ENCODE results near the gene ST13.
"Not testable (repeated sequence)": the region's sequence is repeated elsewhere in the genome, so short reads cannot be mapped to it uniquely, and the experiment has no call there.

The ST13 gene

DNA sequence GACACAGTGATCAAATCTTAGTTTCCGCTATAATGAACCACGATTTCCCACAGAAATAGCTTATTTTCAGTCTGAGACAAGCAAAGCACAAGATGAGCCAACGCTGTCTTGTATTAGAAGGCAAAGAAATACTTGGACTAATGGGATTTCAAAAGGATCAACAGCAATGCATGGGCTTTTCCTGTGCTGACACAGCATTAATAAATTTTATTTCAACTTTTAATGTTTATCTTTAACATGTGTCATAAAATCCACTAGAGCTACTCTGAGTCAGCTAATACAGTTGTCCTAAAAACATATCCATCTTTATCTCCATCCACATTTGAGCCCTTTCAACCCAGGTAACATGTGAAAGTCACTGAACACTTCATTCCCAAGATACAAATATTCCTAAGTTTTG lies 21.8 kb downstream of the ST13 start:
- H3K4me1 ChIP-seq (ENCODE audit: control insufficient read depth, insufficient read depth, low read length), result peaks cover 4% of the 10 kb centered on the region
- peaks cover 70% of the 10 kb centered on the region for H3K36me3 ChIP-seq (ENCODE audit: insufficient read depth, low read length)
- H3K27me3 ChIP-seq (ENCODE audit: control insufficient read depth, insufficient read depth, low read length), result no peaks in the 10 kb centered on the region
- H3K4me3 ChIP-seq (ENCODE audit: low read length), result no peak overlapping the region
- no peak overlapping the region for H3K9ac ChIP-seq (ENCODE audit: low read depth, low read length)
- no peak overlapping the region for H3K4me2 ChIP-seq (ENCODE audit: low read length)
- H3K9me3 ChIP-seq (replicated peaks; ENCODE audit: low read length), result no peaks in the 10 kb centered on the region

GRCh38 chr22:40829131-40829530 lies 27.3 kb downstream of the ST13 start:
- Histone ChIP-seq H3K4me1 (ENCODE audit: control insufficient read depth, insufficient read depth, low read length) (no peaks in the 10 kb centered on the region), H3K4me2 (ENCODE audit: low read length) (no peak overlapping the region), H3K36me3 (ENCODE audit: insufficient read depth, low read length) (peaks cover 68% of the 10 kb centered on the region), H3K9me3 (replicated peaks; ENCODE audit: low read length) (no peaks in the 10 kb centered on the region), H3K27me3 (ENCODE audit: control insufficient read depth, insufficient read depth, low read length) (no peaks in the 10 kb centered on the region), H3K4me3 (ENCODE audit: low read length) (no peak overlapping the region), H3K9ac (ENCODE audit: low read depth, low read length) (no peak overlapping the region)

- H3K9ac ChIP-seq (ENCODE audit: low read depth, low read length), result no peak overlapping the region
- no peaks in the 10 kb centered on the region for H3K9me3 ChIP-seq (replicated peaks; ENCODE audit: low read length)
- H3K4me3 ChIP-seq (ENCODE audit: low read length), result no peak overlapping the region
- H3K4me2 ChIP-seq (ENCODE audit: low read length), result no peak overlapping the region
- H3K27me3 ChIP-seq (ENCODE audit: control insufficient read depth, insufficient read depth, low read length), result no peaks in the 10 kb centered on the region
- H3K36me3 ChIP-seq (ENCODE audit: insufficient read depth, low read length), result peaks cover 76% of the 10 kb centered on the region
- H3K4me1 ChIP-seq (ENCODE audit: control insufficient read depth, insufficient read depth, low read length), result no peaks in the 10 kb centered on the region
Measured at GRCh38 chr22:40826984-40827741, 29.3 kb downstream of the ST13 start.

GRCh38 chr22:40826292-40826691 lies 30.1 kb downstream of the ST13 start:
- H3K9me3 ChIP-seq (replicated peaks; ENCODE audit: low read length); H3K9ac ChIP-seq (ENCODE audit: low read depth, low read length); H3K4me2 ChIP-seq (ENCODE audit: low read length); H3K4me3 ChIP-seq (ENCODE audit: low read length); H3K27me3 ChIP-seq (ENCODE audit: control insufficient read depth, insufficient read depth, low read length); H3K4me1 ChIP-seq (ENCODE audit: control insufficient read depth, insufficient read depth, low read length): not testable (repeated sequence)
- H3K36me3 ChIP-seq (ENCODE audit: insufficient read depth, low read length), result peaks cover 72% of the 10 kb centered on the region

DNA sequence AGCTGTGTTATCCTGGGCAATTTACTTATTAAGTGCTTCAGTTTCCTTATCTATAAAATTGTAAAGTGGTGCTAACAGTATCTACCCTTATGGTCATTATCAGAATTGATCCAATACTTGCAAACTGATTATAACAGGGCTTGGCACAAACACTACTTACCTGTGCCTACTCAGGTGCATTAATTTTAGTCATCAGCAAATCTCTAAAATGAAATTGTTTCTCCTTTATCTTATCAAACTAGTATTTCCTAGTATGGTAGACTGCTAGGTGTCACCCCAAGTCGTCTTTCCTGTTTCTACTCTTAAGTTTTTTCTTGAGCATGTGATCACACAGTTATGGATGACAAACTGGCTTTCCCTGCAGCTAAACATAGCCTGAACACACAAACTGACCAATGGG lies 33.0 kb downstream of the ST13 start:
- Histone ChIP-seq H3K4me3 (ENCODE audit: low read length) (no peak overlapping the region), H3K9ac (ENCODE audit: low read depth, low read length) (no peak overlapping the region), H3K9me3 (replicated peaks; ENCODE audit: low read length) (no peaks in the 10 kb centered on the region), H3K4me2 (ENCODE audit: low read length) (no peak overlapping the region), H3K36me3 (ENCODE audit: insufficient read depth, low read length) (peaks cover 48% of the 10 kb centered on the region), H3K27me3 (ENCODE audit: control insufficient read depth, insufficient read depth, low read length) (no peaks in the 10 kb centered on the region), H3K4me1 (ENCODE audit: control insufficient read depth, insufficient read depth, low read length) (peaks cover 8% of the 10 kb centered on the region)

GRCh38 chr22:40819599-40820140 lies 36.8 kb downstream of the ST13 start:
- Histone ChIP-seq H3K9me3 (replicated peaks; ENCODE audit: low read length) (no peaks in the 10 kb centered on the region), H3K4me2 (ENCODE audit: low read length) (peak overlapping the region; percentile 95), H3K36me3 (ENCODE audit: insufficient read depth, low read length) (peaks cover 23% of the 10 kb centered on the region), H3K9ac (ENCODE audit: low read depth, low read length) (peak overlapping the region; percentile 65), H3K4me3 (ENCODE audit: low read length) (peak overlapping the region; percentile 87), H3K27me3 (ENCODE audit: control insufficient read depth, insufficient read depth, low read length) (no peaks in the 10 kb centered on the region), H3K4me1 (ENCODE audit: control insufficient read depth, insufficient read depth, low read length) (peaks cover 18% of the 10 kb centered on the region)

- H3K9ac ChIP-seq (ENCODE audit: low read depth, low read length), result peak within 1 kb of the TSS; percentile 89
- H3K4me1 ChIP-seq (ENCODE audit: control insufficient read depth, insufficient read depth, low read length), result peaks cover 18% of the 10 kb centered on the region
- H3K27me3 ChIP-seq (ENCODE audit: control insufficient read depth, insufficient read depth, low read length), result no peaks in the 10 kb centered on the region
- H3K4me3 ChIP-seq (ENCODE audit: low read length), result peak within 1 kb of the TSS; percentile 87
- peak within 1 kb of the TSS; percentile 95 for H3K4me2 ChIP-seq (ENCODE audit: low read length)
- H3K9me3 ChIP-seq (replicated peaks; ENCODE audit: low read length), result no peaks in the 10 kb centered on the region
- H3K36me3 ChIP-seq (ENCODE audit: insufficient read depth, low read length), result peaks cover 18% of the 10 kb centered on the region
Measured at GRCh38 chr22:40818747-40819598, 37.5 kb downstream of the ST13 start, which contains the start of gene SLC25A17. Gene SLC25A17 (minus strand): TSS chr22:40819346. CDS start chr22:40819248, 98 bp downstream.

DNA sequence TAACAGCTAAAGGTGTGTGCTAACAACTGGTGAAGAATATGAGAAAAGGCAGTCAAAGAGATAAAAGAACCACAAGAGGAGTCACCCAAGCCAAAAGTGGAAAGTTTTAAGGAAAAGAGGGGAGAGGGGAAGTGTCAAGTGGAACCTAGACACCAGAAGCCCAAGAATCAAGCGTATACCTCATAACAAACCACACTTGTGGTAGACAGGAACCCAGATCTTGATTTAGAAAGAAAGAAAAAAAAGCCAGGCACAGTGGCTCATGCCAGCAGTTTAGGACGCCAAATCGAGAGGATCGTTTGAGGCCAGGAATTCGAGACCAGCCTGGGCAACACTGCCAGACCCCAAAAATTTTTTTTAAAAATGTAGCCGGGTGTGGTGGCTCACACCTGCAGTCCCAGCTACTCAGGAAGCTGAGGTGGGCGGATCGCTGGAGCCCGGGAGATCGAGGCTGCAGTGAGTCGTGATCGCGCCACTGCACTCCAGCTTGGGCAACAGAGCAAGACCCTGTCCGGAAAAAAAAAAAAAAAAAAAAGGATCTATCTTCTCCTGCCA lies 38.2 kb downstream of the ST13 start:
- Histone ChIP-seq H3K4me3 (ENCODE audit: low read length) (peak overlapping the region; percentile 87), H3K9me3 (replicated peaks; ENCODE audit: low read length) (no peaks in the 10 kb centered on the region), H3K4me2 (ENCODE audit: low read length) (peak overlapping the region; percentile 95), H3K36me3 (ENCODE audit: insufficient read depth, low read length) (peaks cover 11% of the 10 kb centered on the region), H3K9ac (ENCODE audit: low read depth, low read length) (peak overlapping the region; percentile 89), H3K27me3 (ENCODE audit: control insufficient read depth, insufficient read depth, low read length) (no peaks in the 10 kb centered on the region), H3K4me1 (ENCODE audit: control insufficient read depth, insufficient read depth, low read length) (peaks cover 18% of the 10 kb centered on the region)

DNA sequence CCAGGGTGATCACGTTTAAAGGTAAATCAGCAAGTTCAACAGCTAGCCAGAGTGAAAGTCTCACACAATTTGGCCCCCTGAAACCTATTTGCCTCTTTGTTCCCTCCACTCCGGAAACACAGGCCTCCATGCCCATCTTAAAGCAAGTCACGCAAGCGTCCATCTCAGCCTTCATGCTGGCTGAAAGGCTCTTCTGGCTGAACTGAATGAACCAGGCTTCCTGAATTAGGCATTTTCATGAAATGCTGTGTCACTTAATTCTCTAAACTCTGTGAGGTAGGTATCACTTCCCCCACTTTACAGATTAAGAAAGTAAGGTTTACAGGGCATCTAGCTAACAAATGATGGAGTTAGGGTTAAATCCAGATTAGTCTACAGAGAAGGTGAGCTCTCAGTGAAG lies 38.7 kb downstream of the ST13 start:
- H3K4me2 ChIP-seq (ENCODE audit: low read length), result peak overlapping the region; percentile 95
- no peaks in the 10 kb centered on the region for H3K27me3 ChIP-seq (ENCODE audit: control insufficient read depth, insufficient read depth, low read length)
- peak overlapping the region; percentile 87 for H3K4me3 ChIP-seq (ENCODE audit: low read length)
- peaks cover 18% of the 10 kb centered on the region for H3K4me1 ChIP-seq (ENCODE audit: control insufficient read depth, insufficient read depth, low read length)
- peaks cover 6% of the 10 kb centered on the region for H3K36me3 ChIP-seq (ENCODE audit: insufficient read depth, low read length)
- no peak overlapping the region for H3K9ac ChIP-seq (ENCODE audit: low read depth, low read length)
- no peaks in the 10 kb centered on the region for H3K9me3 ChIP-seq (replicated peaks; ENCODE audit: low read length)

DNA sequence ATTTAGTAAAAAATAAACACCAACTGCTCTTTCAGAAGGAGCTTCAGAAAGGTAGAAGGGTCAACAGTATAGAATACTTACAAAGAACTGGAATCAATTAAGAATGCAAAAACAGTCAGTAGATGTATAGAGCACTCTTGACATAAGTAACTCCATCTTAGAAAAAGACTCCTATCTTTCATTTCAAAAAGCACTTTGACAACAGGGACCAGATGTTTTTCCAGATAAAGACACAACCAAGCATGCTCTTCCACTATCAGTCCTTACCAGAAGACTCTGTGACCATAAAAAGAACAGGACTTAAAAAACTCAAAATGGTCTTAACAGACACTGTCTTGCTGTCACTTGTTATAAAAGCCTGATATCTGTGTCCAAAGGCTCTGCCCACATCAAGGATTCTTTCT lies 42.5 kb downstream of the ST13 start:
- Histone ChIP-seq H3K9ac (ENCODE audit: low read depth, low read length) (no peak overlapping the region), H3K4me1 (ENCODE audit: control insufficient read depth, insufficient read depth, low read length) (peaks cover 15% of the 10 kb centered on the region), H3K27me3 (ENCODE audit: control insufficient read depth, insufficient read depth, low read length) (no peaks in the 10 kb centered on the region), H3K36me3 (ENCODE audit: insufficient read depth, low read length) (no peaks in the 10 kb centered on the region), H3K4me2 (ENCODE audit: low read length) (no peak overlapping the region), H3K9me3 (replicated peaks; ENCODE audit: low read length) (no peaks in the 10 kb centered on the region), H3K4me3 (ENCODE audit: low read length) (no peak overlapping the region)

Data from skeletal muscle satellite cell (primary cell).